Measurements from ENCODE around the gene EYA4. TPM values are rescaled to one million over a fixed set of nuclear protein-coding genes. Genes with fewer than 3 reads are reported as not detected.

The EYA4 gene
- polyA plus RNA-seq, 2 of the 4 experiments (the other 2 are of a cell fraction), result 14.4 to 28.3 TPM

DNA sequence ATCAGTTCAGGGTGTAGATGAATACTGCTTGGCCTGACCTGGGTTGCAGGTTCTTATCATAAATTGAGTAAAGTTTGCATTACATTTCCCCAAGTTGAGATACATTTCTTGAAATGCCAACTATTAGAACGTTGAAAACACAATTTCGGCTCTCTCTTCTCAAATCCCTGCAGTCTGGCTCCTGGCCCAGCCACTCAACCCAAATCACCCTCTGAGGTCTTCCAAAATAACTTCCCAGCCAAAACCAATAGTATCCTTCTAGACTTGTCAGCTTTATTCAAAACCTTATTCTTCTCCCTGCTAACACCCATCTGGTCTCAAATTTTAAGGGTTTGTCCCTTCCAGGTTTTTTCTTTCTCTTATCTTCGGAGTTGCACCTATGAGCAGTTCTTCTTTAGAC is 263.6 kb downstream of the EYA4 start (continued):
- TF ChIP-seq RAD21 (conservative IDR thresholded peaks at IDR 0.05 in 1 of 2, IDR thresholded peaks at IDR 0.05 in 1 of 2) (no peak), EHF (CRISPR knock-in tag; IDR thresholded peaks at IDR 0.05) (no peak), MYC (IDR thresholded peaks at IDR 0.05; ENCODE audit: borderline replicate concordance, low read length) (no peak), FOXS1 (CRISPR knock-in tag; IDR thresholded peaks at IDR 0.05) (no peak), ZC3H11A (IDR thresholded peaks at IDR 0.05) (no peak), HOXA7 (CRISPR knock-in tag; IDR thresholded peaks at IDR 0.05) (no peak), ATOH8 (CRISPR knock-in tag; IDR thresholded peaks at IDR 0.05; ENCODE audit: low read depth) (no peak), HMGXB4 (CRISPR knock-in tag; IDR thresholded peaks at IDR 0.05; ENCODE audit: borderline replicate concordance) (no peak), PHF8 (IDR thresholded peaks at IDR 0.05; ENCODE audit: borderline replicate concordance, low read depth) (no peak), CBX8 (IDR thresholded peaks at IDR 0.05) (no peak)
- TF ChIP-seq, protein P1, sequence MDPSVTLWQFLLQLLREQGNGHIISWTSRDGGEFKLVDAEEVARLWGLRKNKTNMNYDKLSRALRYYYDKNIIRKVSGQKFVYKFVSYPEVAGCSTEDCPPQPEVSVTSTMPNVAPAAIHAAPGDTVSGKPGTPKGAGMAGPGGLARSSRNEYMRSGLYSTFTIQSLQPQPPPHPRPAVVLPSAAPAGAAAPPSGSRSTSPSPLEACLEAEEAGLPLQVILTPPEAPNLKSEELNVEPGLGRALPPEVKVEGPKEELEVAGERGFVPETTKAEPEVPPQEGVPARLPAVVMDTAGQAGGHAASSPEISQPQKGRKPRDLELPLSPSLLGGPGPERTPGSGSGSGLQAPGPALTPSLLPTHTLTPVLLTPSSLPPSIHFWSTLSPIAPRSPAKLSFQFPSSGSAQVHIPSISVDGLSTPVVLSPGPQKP (IDR thresholded peaks at IDR 0.05; ENCODE audit: low read depth, low read length), result no peak

DNA sequence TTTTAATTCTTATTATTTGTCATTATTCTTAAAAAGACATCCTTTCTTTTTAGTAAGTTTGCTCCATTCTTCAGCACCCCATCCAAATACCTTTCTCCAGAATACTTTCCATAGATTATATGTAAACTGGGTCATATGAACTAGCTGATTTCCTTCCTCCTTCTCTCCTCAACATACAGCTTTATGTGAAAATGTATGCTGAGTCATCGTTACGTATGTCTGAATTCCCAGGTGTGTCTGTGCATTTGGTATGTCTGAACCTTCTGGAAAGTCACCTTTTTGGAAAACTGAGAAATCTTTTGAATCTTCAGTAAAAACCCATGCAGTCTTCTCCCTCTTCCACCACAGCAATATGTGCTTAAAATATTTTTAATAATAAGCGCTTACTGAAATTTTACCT is 264.5 kb downstream of the EYA4 start:
- TF ChIP-seq HOXB5 (CRISPR knock-in tag; IDR thresholded peaks at IDR 0.05), result no peak
- TF ChIP-seq, protein P1 (IDR thresholded peaks at IDR 0.05; ENCODE audit: low read depth, low read length), result no peak
- TF ChIP-seq HDAC2 (IDR thresholded peaks at IDR 0.05), result no peak
- 0 out of 2 replicates have a peak, but pooled peaks have one; percentile 18 for TF ChIP-seq NFE2L2 (conservative IDR thresholded peaks at IDR 0.05; ENCODE audit: low read length)
- peak; percentile 87 for TF ChIP-seq MAFK (IDR thresholded peaks at IDR 0.05; ENCODE audit: partially characterized antibody)
- no peak for TF ChIP-seq ZNF302 (CRISPR knock-in tag; IDR thresholded peaks at IDR 0.05)
- TF ChIP-seq, protein P2, sequence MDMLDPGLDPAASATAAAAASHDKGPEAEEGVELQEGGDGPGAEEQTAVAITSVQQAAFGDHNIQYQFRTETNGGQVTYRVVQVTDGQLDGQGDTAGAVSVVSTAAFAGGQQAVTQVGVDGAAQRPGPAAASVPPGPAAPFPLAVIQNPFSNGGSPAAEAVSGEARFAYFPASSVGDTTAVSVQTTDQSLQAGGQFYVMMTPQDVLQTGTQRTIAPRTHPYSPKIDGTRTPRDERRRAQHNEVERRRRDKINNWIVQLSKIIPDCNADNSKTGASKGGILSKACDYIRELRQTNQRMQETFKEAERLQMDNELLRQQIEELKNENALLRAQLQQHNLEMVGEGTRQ (IDR thresholded peaks at IDR 0.05), result no peak
- no peak for FAIRE-seq
- Histone ChIP-seq H3K27ac (no peak overlapping the region), H3K4me1 (peaks cover 22% of the 10 kb centered on the region; the same call in 2 of the 3 replicates), H3K4me3 (no peak overlapping the region), H3K9me3 (no peaks in the 10 kb centered on the region), H3K4me2 (no peak overlapping the region)
- ChIA-PET CTCF (no interaction called here), POLR2A (no interaction called here)
- no peak for DNase-seq (ENCODE audit: low read depth in 1 of 2, low spot score in 1 of 2)
- ATAC-seq, result no peak
- WGBS (ENCODE audit: missing lambda C conversion rate), result 90% methylated on average over 3 of the region's 3 CpGs

DNA sequence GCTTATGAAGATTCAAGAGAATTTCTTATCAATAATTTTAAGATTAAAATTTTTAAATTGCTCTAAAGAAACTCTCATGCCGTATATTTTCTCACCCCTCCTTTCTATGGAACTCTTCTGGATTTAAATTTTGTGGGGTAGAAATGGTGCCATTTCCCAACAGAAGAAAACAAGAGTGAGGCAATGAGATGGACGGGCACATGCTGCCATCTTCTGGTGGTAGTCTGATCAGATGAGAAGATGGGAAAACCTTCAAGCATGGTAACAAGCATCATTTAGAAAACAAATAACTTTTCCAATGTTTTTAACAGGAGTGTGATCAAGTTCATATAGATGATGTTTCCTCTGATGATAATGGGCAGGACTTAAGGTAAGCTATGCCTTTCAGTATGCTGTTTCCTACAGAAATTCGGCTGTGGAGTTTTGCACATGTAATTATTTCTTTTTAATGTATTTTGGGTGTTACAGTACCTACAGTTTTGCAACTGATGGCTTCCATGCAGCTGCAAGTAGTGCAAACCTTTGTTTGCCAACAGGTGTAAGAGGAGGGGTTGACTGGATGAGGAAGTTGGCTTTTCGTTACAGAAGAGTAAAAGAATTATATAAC is 271.4 kb downstream of the EYA4 start:
- 0 out of 6 replicates have a peak overlapping the region, but pooled peaks of 1 of the 2 experiments have one; percentile 16 for H3K27ac ChIP-seq
- H3K4me3 ChIP-seq, result no peak overlapping the region
- FAIRE-seq (no peak), ATAC-seq (peak in 1 of 2 experiments; percentile 62; a peak in 3 of 6 replicates), DNase-seq (ENCODE audit: low read depth in 1 of 2, low spot score in 1 of 2) (peak; percentile 7 to 53)
- POLR2A ChIA-PET, result no interaction called here
- 0 out of 3 replicates have a peak, but pooled peaks cover 4% of the 10 kb centered on the region for H3K4me1 ChIP-seq
- H3K4me2 ChIP-seq, result no peak overlapping the region
- WGBS (ENCODE audit: missing lambda C conversion rate), result 46% methylated on average over 4 of the region's 4 CpGs
- CTCF ChIA-PET, result interaction anchor here (0.6 to 1.4 kb wide), 6 partner anchors 227 to 687 kb away, joined by 3 to 4 read pairs (median 3); no protein-coding TSS in a partner anchor
- no peaks in the 10 kb centered on the region for H3K9me3 ChIP-seq
- no peak for TF ChIP-seq POLR2A (IDR thresholded peaks at IDR 0.05; ENCODE audit: low read length)
- no peak for TF ChIP-seq CBX8 (IDR thresholded peaks at IDR 0.05)
- no peak for TF ChIP-seq CHD2 (IDR thresholded peaks at IDR 0.05; ENCODE audit: low read length, partially characterized antibody)
- TF ChIP-seq NFE2L2 (conservative IDR thresholded peaks at IDR 0.05; ENCODE audit: low read length), result no peak
- peak; percentile 65 for TF ChIP-seq CTCF (IDR thresholded peaks at IDR 0.05)
- TF ChIP-seq, protein P3, sequence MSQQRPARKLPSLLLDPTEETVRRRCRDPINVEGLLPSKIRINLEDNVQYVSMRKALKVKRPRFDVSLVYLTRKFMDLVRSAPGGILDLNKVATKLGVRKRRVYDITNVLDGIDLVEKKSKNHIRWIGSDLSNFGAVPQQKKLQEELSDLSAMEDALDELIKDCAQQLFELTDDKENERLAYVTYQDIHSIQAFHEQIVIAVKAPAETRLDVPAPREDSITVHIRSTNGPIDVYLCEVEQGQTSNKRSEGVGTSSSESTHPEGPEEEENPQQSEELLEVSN (IDR thresholded peaks at IDR 0.05; ENCODE audit: borderline replicate concordance, low read depth), result no peak
- no peak for TF ChIP-seq EP300 (IDR thresholded peaks at IDR 0.05)
- TF ChIP-seq SMC3 (IDR thresholded peaks at IDR 0.05), result peak; percentile 77
- TF ChIP-seq HMGXB4 (CRISPR knock-in tag; IDR thresholded peaks at IDR 0.05; ENCODE audit: borderline replicate concordance), result no peak
